HL-60 (cell line): ENCODE measurements around the gene JMJD7.

Experiments
- POLR2AphosphoS5 ChIP-seq: IDR thresholded peaks from 2 replicates; pipeline ENCODE4 v1.6.1; 2012; ENCODE audit warnings: low read depth
- SPI1 ChIP-seq: IDR thresholded peaks from 2 replicates; pipeline ENCODE4 v1.6.1; 2012; ENCODE audit warnings: low read depth, mild to moderate bottlenecking, borderline replicate concordance
- TF ChIP-seq, protein P1 (sequence below): IDR thresholded peaks from one replicate; pipeline ENCODE4 v1.5.1; 2011; ENCODE audit warnings: low read length, control low read depth, inconsistent platforms; ENCODE audit not compliant: insufficient read depth

DNA sequence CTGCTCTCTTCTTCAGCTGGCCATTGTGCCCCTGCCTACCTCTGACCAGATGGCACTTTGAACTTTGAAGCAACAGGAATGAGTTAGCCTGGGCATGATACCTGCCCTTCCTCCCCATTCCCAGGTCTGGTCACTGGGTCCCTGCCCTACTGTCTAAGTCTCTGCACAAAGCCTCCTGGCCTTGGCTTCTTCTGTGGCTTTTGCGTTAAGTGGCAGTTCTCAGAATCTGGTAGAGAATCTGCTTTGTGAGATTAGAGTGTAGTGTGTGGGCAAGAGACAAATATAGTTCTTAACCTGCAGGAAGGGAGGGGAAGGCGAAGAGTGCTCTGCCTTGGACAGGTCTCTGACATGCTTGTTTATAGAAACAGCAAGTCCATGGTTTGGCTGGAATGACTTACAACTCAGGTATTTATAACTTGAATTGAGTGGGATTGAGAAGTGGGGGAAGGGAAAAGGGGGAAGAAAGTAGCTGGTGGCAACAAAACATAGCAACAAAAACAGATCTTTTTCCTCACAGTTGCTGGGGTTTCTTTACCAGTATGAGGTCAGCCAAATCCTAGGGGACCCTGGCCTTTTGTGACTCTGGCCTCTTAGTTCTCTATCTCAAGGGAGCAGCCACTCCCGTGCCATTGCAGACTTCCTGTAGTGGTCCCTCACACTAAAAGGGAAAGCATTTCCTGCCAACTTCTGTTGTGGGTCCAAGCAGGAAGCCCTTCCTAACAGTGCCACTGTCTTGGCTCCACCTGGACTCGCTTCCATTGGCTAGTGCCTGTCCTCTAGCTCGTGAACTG lies 36.9 kb upstream of the JMJD7 start:
- TF ChIP-seq POLR2AphosphoS5 (no peak), SPI1 (no peak)
- TF ChIP-seq, protein P1, sequence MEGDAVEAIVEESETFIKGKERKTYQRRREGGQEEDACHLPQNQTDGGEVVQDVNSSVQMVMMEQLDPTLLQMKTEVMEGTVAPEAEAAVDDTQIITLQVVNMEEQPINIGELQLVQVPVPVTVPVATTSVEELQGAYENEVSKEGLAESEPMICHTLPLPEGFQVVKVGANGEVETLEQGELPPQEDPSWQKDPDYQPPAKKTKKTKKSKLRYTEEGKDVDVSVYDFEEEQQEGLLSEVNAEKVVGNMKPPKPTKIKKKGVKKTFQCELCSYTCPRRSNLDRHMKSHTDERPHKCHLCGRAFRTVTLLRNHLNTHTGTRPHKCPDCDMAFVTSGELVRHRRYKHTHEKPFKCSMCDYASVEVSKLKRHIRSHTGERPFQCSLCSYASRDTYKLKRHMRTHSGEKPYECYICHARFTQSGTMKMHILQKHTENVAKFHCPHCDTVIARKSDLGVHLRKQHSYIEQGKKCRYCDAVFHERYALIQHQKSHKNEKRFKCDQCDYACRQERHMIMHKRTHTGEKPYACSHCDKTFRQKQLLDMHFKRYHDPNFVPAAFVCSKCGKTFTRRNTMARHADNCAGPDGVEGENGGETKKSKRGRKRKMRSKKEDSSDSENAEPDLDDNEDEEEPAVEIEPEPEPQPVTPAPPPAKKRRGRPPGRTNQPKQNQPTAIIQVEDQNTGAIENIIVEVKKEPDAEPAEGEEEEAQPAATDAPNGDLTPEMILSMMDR: no peak
